HG02981 (cell line): ENCODE data around the gene RAB1B.
"Not testable (repeated sequence)": the region's sequence is repeated elsewhere in the genome, so short reads cannot be mapped to it uniquely, and the experiment has no call there.

ENCODE experiments used
- ATAC-seq: cut with Tn5 transposase; IDR thresholded peaks from one replicate; pipeline ENCODE4 v1.9.1; 2021; ENCODE audit warnings: mild to moderate bottlenecking, moderate library complexity; ENCODE audit not compliant: unreplicated experiment

Gene RAB1B

GRCh38 chr11:66294626-66295620 lies 26.5 kb downstream of the RAB1B start:
- ATAC-seq: no peak

GRCh38 chr11:66297610-66298009 lies 29.2 kb downstream of the RAB1B start:
- no peak for ATAC-seq

GRCh38 chr11:66299186-66299585 lies 30.7 kb downstream of the RAB1B start:
- no peak for ATAC-seq

- ATAC-seq: no peak
Observed at GRCh38 chr11:66302656-66303055, 34.2 kb downstream of the RAB1B start.

- ATAC-seq: no peak
Observed at GRCh38 chr11:66309475-66309874, 41.0 kb downstream of the RAB1B start.

- no peak for ATAC-seq
Observed at GRCh38 chr11:66310324-66310723, 41.9 kb downstream of the RAB1B start.

- not testable (repeated sequence) for ATAC-seq
Observed at GRCh38 chr11:66310803-66311440, 42.5 kb downstream of the RAB1B start.

GRCh38 chr11:66311470-66311964 lies 43.1 kb downstream of the RAB1B start:
- ATAC-seq: no peak

GRCh38 chr11:66311965-66312548 lies 43.6 kb downstream of the RAB1B start:
- ATAC-seq: peak; percentile 51

- ATAC-seq: peak; percentile 57
Observed at GRCh38 chr11:66312549-66313320, 44.3 kb downstream of the RAB1B start.

- ATAC-seq: no peak
Observed at GRCh38 chr11:66313321-66314185, 45.1 kb downstream of the RAB1B start.

GRCh38 chr11:66314186-66314501 lies 45.7 kb downstream of the RAB1B start:
- ATAC-seq: no peak

GRCh38 chr11:66314561-66315497 lies 46.4 kb downstream of the RAB1B start:
- no peak for ATAC-seq

- no peak for ATAC-seq
Observed at GRCh38 chr11:66315498-66315885, 47.1 kb downstream of the RAB1B start.

GRCh38 chr11:66315921-66316811 lies 47.7 kb downstream of the RAB1B start:
- ATAC-seq: no peak

- no peak for ATAC-seq
Observed at GRCh38 chr11:66316849-66317251, 48.4 kb downstream of the RAB1B start, which contains the start of gene CD248. CD248 (minus strand) TSS chr11:66317044; CDS start chr11:66317027, 17 bp downstream.

- ATAC-seq: no peak
Observed at GRCh38 chr11:66317322-66317722, 48.9 kb downstream of the RAB1B start.
